ENCODE data around the gene CPA3. TPM values are rescaled to one million over a fixed set of nuclear protein-coding genes. Genes with fewer than 3 reads are reported as not detected.

CPA3 gene
- total and polyA plus RNA-seq, 2 donors (not counting 1 experiment from before 2014, with no cell fraction given), result not detected

DNA sequence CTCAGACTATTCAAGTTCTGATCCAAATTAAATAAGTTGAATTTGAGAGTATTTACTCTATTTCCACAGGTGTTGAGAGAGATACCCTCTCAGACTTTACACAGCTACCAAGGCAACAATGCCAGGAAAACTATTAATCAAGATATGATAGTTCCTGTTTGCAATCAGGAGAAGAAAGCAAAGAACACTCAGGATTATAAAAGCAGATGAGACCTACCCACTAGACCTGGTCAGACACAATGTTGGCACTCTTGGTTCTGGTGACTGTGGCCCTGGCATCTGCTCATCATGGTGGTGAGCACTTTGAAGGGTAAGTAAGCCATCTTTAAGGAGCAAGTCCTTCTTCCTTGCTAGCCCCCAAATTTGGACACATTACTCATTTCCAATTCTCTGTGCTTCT is 37.5 kb upstream of the CPA3 start, which contains the start of gene CPB1:
TSS of gene CPB1 (plus strand) at position 227 of the 400 bp plus-strand sequence. CDS start at position 240, 13 bp downstream.
- DNase-seq, result no peak
- Histone ChIP-seq H2AFZ (ENCODE audit: insufficient read depth, low read depth, low read length, poor library complexity, severe bottlenecking) (no peak within 1 kb of the TSS), H3K4me1 (ENCODE audit: control insufficient read depth in 2 of 2, insufficient read depth in 2 of 2, low read length in 2 of 2) (no peaks in the 10 kb centered on the region), H3K27me3 (replicated peaks in 1 of 4; ENCODE audit: control extremely low read depth in 1 of 4, control insufficient read depth in 3 of 4, insufficient read depth in 4 of 4, low read length in 3 of 4) (no peaks in the 10 kb centered on the region), H3K9ac (ENCODE audit: low read length) (no peak within 1 kb of the TSS), H3K9me3 (ENCODE audit: control extremely low read depth in 1 of 3, control insufficient read depth in 2 of 3, insufficient read depth in 1 of 3, low read length in 2 of 3) (no peaks in the 10 kb centered on the region), H3K4me2 (replicated peaks; ENCODE audit: low read depth, low read length, poor library complexity, severe bottlenecking) (no peak within 1 kb of the TSS), H3K79me2 (ENCODE audit: control insufficient read depth, insufficient read depth, low read length) (no peaks in the 10 kb centered on the region), H3K4me3 (ENCODE audit: control extremely low read depth in 1 of 5, extremely low read depth in 1 of 5, insufficient read depth in 1 of 5, low read depth in 2 of 5, low read length in 4 of 5) (no peak within 1 kb of the TSS), H3K27ac (ENCODE audit: low read length in 2 of 2) (no peak within 1 kb of the TSS), H3K36me3 (replicated peaks in 1 of 2; ENCODE audit: control extremely low read depth in 1 of 2, control insufficient read depth in 1 of 2, extremely low read depth in 1 of 2, insufficient read depth in 2 of 2, low read length in 1 of 2) (no peaks in the 10 kb centered on the region), H4K20me1 (ENCODE audit: control insufficient read depth, insufficient read depth, low read length, poor library complexity, severe bottlenecking) (no peaks in the 10 kb centered on the region)
- intact Hi-C loops (cut with micrococcal nuclease), result no loop called here
- CTCF ChIA-PET, result no interaction called here
- Mint-ChIP-seq H3K27ac (no peak within 1 kb of the TSS), H3K4me1 (no peaks in the 10 kb centered on the region), H3K27me3 (peaks cover 4% of the 10 kb centered on the region), H3K4me3 (no peak within 1 kb of the TSS), H3K9me3 (ENCODE audit: insufficient read depth) (no peaks in the 10 kb centered on the region)
- TF ChIP-seq EZH2 (IDR thresholded peaks at IDR 0.05; ENCODE audit: borderline replicate concordance, insufficient read depth, low read depth, low read length, poor library complexity, severe bottlenecking), result no peak
- TF ChIP-seq, protein P1, sequence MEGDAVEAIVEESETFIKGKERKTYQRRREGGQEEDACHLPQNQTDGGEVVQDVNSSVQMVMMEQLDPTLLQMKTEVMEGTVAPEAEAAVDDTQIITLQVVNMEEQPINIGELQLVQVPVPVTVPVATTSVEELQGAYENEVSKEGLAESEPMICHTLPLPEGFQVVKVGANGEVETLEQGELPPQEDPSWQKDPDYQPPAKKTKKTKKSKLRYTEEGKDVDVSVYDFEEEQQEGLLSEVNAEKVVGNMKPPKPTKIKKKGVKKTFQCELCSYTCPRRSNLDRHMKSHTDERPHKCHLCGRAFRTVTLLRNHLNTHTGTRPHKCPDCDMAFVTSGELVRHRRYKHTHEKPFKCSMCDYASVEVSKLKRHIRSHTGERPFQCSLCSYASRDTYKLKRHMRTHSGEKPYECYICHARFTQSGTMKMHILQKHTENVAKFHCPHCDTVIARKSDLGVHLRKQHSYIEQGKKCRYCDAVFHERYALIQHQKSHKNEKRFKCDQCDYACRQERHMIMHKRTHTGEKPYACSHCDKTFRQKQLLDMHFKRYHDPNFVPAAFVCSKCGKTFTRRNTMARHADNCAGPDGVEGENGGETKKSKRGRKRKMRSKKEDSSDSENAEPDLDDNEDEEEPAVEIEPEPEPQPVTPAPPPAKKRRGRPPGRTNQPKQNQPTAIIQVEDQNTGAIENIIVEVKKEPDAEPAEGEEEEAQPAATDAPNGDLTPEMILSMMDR (IDR thresholded peaks at IDR 0.05), result no peak
- POLR2A ChIA-PET, result no interaction called here
- no peak for ATAC-seq (ENCODE audit: low read depth)

DNA sequence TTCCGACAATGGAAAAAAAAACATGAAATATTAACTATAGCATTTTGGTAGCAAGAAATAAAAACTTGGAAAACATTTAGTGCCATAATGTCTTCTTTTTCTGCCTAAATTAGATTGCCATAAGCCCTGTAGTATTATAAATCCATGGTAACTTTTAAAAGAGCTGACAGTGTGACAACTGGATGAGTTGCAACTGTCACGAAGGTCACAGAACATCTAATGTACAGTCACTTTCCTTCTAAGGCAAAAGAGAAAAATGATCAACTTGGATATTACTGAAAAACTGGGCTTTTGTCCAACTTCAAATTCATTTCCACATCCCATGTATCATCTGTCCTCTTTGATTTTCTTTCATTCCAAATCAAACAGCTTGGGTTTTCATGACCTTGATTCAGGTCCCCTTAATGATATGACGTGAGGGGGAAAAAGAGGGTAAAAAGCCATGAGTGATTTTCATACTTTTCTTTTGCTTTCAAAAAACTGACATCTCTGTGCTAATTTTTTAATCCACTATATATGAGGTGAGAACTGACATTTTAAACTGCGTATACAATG is 36.9 kb upstream of the CPA3 start:
- Histone ChIP-seq H3K27ac (ENCODE audit: low read length in 2 of 2) (no peak overlapping the region), H3K4me2 (replicated peaks; ENCODE audit: low read depth, low read length, poor library complexity, severe bottlenecking) (no peak overlapping the region), H3K9me3 (ENCODE audit: control extremely low read depth in 1 of 3, control insufficient read depth in 2 of 3, insufficient read depth in 1 of 3, low read length in 2 of 3) (no peaks in the 10 kb centered on the region), H3K4me1 (ENCODE audit: control insufficient read depth in 2 of 2, insufficient read depth in 2 of 2, low read length in 2 of 2) (no peaks in the 10 kb centered on the region), H3K9ac (ENCODE audit: low read length) (no peak overlapping the region), H2AFZ (ENCODE audit: insufficient read depth, low read depth, low read length, poor library complexity, severe bottlenecking) (no peak overlapping the region), H3K27me3 (replicated peaks in 1 of 4; ENCODE audit: control extremely low read depth in 1 of 4, control insufficient read depth in 3 of 4, insufficient read depth in 4 of 4, low read length in 3 of 4) (no peaks in the 10 kb centered on the region), H3K79me2 (ENCODE audit: control insufficient read depth, insufficient read depth, low read length) (no peaks in the 10 kb centered on the region), H4K20me1 (ENCODE audit: control insufficient read depth, insufficient read depth, low read length, poor library complexity, severe bottlenecking) (no peaks in the 10 kb centered on the region), H3K36me3 (replicated peaks in 1 of 2; ENCODE audit: control extremely low read depth in 1 of 2, control insufficient read depth in 1 of 2, extremely low read depth in 1 of 2, insufficient read depth in 2 of 2, low read length in 1 of 2) (no peaks in the 10 kb centered on the region), H3K4me3 (ENCODE audit: control extremely low read depth in 1 of 5, extremely low read depth in 1 of 5, insufficient read depth in 1 of 5, low read depth in 2 of 5, low read length in 4 of 5) (no peak overlapping the region)
- ATAC-seq (ENCODE audit: low read depth) (no peak), DNase-seq (no peak)
- ChIA-PET CTCF (interaction anchor here (1.8 kb wide), 1 partner anchor 10 kb away, joined by 4 read pairs; no protein-coding TSS in a partner anchor), POLR2A (no interaction called here)
- peaks cover 4% of the 10 kb centered on the region for H3K27me3 Mint-ChIP-seq
- no peak overlapping the region for H3K4me3 Mint-ChIP-seq
- H3K9me3 Mint-ChIP-seq (ENCODE audit: insufficient read depth), result no peaks in the 10 kb centered on the region
- intact Hi-C loops (cut with micrococcal nuclease), result no loop called here
- H3K4me1 Mint-ChIP-seq, result no peaks in the 10 kb centered on the region
- no peak for TF ChIP-seq EZH2 (IDR thresholded peaks at IDR 0.05; ENCODE audit: borderline replicate concordance, insufficient read depth, low read depth, low read length, poor library complexity, severe bottlenecking)
- TF ChIP-seq, protein P1 (IDR thresholded peaks at IDR 0.05), result no peak
- WGBS (ENCODE audit: insufficient coverage), result no CpG with 5 or more reads among the region's 4 CpGs
- no peak overlapping the region for H3K27ac Mint-ChIP-seq
